H9 (cell line): Measurements from ENCODE around the gene OBP2B. TPM values are rescaled to one million over a fixed set of nuclear protein-coding genes. Genes with fewer than 3 reads are reported as not detected.

ENCODE experiments used
- DNase-seq: peaks from one replicate; pipeline ENCODE4 v3.0.0-alpha.2; 2017
- H2AFZ ChIP-seq: one replicate; pipeline ENCODE4 v1.6.1; 2013; ENCODE audit warnings: mild to moderate bottlenecking, low read length, control low read depth, moderate library complexity
- H2AK5ac ChIP-seq: 2 replicates; pipeline ENCODE4 v1.6.1; 2013; ENCODE audit warnings: low read length, control low read depth, mixed read lengths; ENCODE audit not compliant: insufficient read length
- H2BK120ac ChIP-seq: one replicate; pipeline ENCODE4 v1.6.1; 2013; ENCODE audit warnings: low read depth, mild to moderate bottlenecking, low read length, control low read depth, inconsistent platforms; ENCODE audit not compliant: poor library complexity, severe bottlenecking
- H2BK12ac ChIP-seq: 2 replicates; pipeline ENCODE4 v1.6.1; 2013; ENCODE audit warnings: low read length, control low read depth, mixed read lengths, low read depth; ENCODE audit not compliant: insufficient read length
- H2BK15ac ChIP-seq: 2 replicates; pipeline ENCODE4 v1.6.1; 2013; ENCODE audit warnings: low read depth, low read length, control low read depth
- H2BK20ac ChIP-seq: one replicate; pipeline ENCODE4 v1.6.1; 2013; ENCODE audit warnings: low read depth, mild to moderate bottlenecking, low read length, control low read depth, inconsistent platforms; ENCODE audit not compliant: poor library complexity, severe bottlenecking
- H2BK5ac ChIP-seq: 2 replicates; pipeline ENCODE4 v1.6.1; 2013; ENCODE audit warnings: low read length, control low read depth, mixed read lengths; ENCODE audit not compliant: insufficient read length
- H3K14ac ChIP-seq: 2 replicates; pipeline ENCODE4 v1.6.1; 2013; ENCODE audit warnings: low read length, control low read depth; ENCODE audit not compliant: insufficient read depth
- H3K18ac ChIP-seq: 2 replicates; pipeline ENCODE4 v1.6.1; 2013; ENCODE audit warnings: low read depth, mild to moderate bottlenecking, mixed read lengths, low read length, control low read depth; ENCODE audit not compliant: insufficient read length
- H3K23ac ChIP-seq: 2 replicates; pipeline ENCODE4 v1.6.1; 2013; ENCODE audit warnings: low read length, control low read depth, mixed read lengths, low read depth; ENCODE audit not compliant: insufficient read length
- H3K23me2 ChIP-seq: 2 replicates; pipeline ENCODE4 v1.6.1; 2013; ENCODE audit warnings: low read depth, mild to moderate bottlenecking, mixed read lengths, low read length, control low read depth; ENCODE audit not compliant: insufficient read length, poor library complexity, severe bottlenecking
- H3K27ac ChIP-seq: 2 replicates; pipeline ENCODE4 v1.5.1; 2013; ENCODE audit warnings: low read length, control low read depth, mixed read lengths, low read depth; ENCODE audit not compliant: insufficient read length
- H3K27me3 ChIP-seq: 2 replicates; pipeline ENCODE4 v1.6.1; 2013; ENCODE audit warnings: low read length, control low read depth, inconsistent platforms; ENCODE audit not compliant: insufficient read depth
- H3K4ac ChIP-seq: 2 replicates; pipeline ENCODE4 v1.6.1; 2013; ENCODE audit warnings: low read depth, mild to moderate bottlenecking, control low read depth, inconsistent platforms, low read length, moderate library complexity
- H3K4me1 ChIP-seq: 2 replicates; pipeline ENCODE4 v1.6.1; 2013; ENCODE audit warnings: low read length, control low read depth, inconsistent platforms; ENCODE audit not compliant: insufficient read depth
- H3K4me2 ChIP-seq: 2 replicates; pipeline ENCODE4 v1.6.1; 2013; ENCODE audit warnings: low read length, control low read depth, mixed read lengths; ENCODE audit not compliant: insufficient read length, insufficient read depth
- H3K56ac ChIP-seq: 2 replicates; pipeline ENCODE4 v1.6.1; 2013; ENCODE audit warnings: low read depth, mild to moderate bottlenecking, mixed read lengths, low read length, control low read depth; ENCODE audit not compliant: insufficient read length
- H3K79me1 ChIP-seq: 2 replicates; pipeline ENCODE4 v1.6.1; 2013; ENCODE audit warnings: low read depth, mild to moderate bottlenecking, moderate library complexity, low read length, control low read depth, inconsistent platforms; ENCODE audit not compliant: insufficient read depth, poor library complexity, severe bottlenecking
- H3K79me2 ChIP-seq: 2 replicates; pipeline ENCODE4 v1.6.1; 2013; ENCODE audit warnings: low read length, control low read depth, inconsistent platforms; ENCODE audit not compliant: insufficient read depth
- H3K9ac ChIP-seq: 2 replicates; pipeline ENCODE4 v1.6.1; 2013; ENCODE audit warnings: low read length, control low read depth, mixed read lengths; ENCODE audit not compliant: insufficient read length; ENCODE audit errors: extremely low read depth
- H3K9me3 ChIP-seq: one replicate; pipeline ENCODE4 v1.6.1; 2013; ENCODE audit warnings: low read depth, low read length, inconsistent platforms; ENCODE audit not compliant: control insufficient read depth
- H3T11ph ChIP-seq: one replicate; pipeline ENCODE4 v1.6.1; 2013; ENCODE audit warnings: mild to moderate bottlenecking, low read length, control low read depth, inconsistent platforms
- H4K20me1 ChIP-seq: one replicate; pipeline ENCODE4 v1.6.1; 2013; ENCODE audit not compliant: control insufficient read depth, insufficient read length, insufficient read depth
- H4K5ac ChIP-seq: 2 replicates; pipeline ENCODE4 v1.6.1; 2013; ENCODE audit warnings: low read depth, mild to moderate bottlenecking, mixed read lengths, low read length, control low read depth; ENCODE audit not compliant: insufficient read length
- H4K8ac ChIP-seq: replicated peaks from 2 replicates; pipeline ENCODE4 v1.6.1; 2013; ENCODE audit warnings: low read length, control low read depth, mixed read lengths, low read depth; ENCODE audit not compliant: insufficient read length
- H4K91ac ChIP-seq: 2 replicates; pipeline ENCODE4 v1.6.1; 2013; ENCODE audit warnings: low read depth, mild to moderate bottlenecking, moderate library complexity, mixed read lengths, low read length, control low read depth; ENCODE audit not compliant: insufficient read length
- H3K27ac Mint-ChIP-seq, 3 experiments: 2 replicates in 2 of 3; 3 replicates in 1 of 3; pipeline ENCODE4 v1.8.0; 2020 to 2021; ENCODE audit warnings: mixed read lengths in 3 of 3, mild to moderate bottlenecking in 1 of 3, moderate library complexity in 1 of 3
- H3K27me3 Mint-ChIP-seq: 2 replicates; pipeline ENCODE4 v1.8.0; 2021; ENCODE audit warnings: low read depth, mild to moderate bottlenecking, moderate library complexity, mixed read lengths
- H3K36me3 Mint-ChIP-seq, 3 experiments: 2 replicates in 2 of 3; 3 replicates in 1 of 3; pipeline ENCODE4 v1.8.0; 2020 to 2021; ENCODE audit warnings: low read depth in 3 of 3, mixed read lengths in 3 of 3; ENCODE audit not compliant: insufficient read depth in 1 of 3
- H3K4me1 Mint-ChIP-seq, 2 experiments: 2 replicates each; pipeline ENCODE4 v1.8.0; 2020; ENCODE audit warnings: mixed read lengths in 2 of 2
- H3K4me3 Mint-ChIP-seq, 2 experiments: 2 replicates in 1 of 2; 3 replicates in 1 of 2; pipeline ENCODE4 v1.8.0; 2020 to 2021; ENCODE audit warnings: mild to moderate bottlenecking in 2 of 2, mixed read lengths in 2 of 2, moderate library complexity in 1 of 2
- H3K9me3 Mint-ChIP-seq, 2 experiments: 2 replicates in 1 of 2; 3 replicates in 1 of 2; pipeline ENCODE4 v1.8.0; 2020; ENCODE audit warnings: mild to moderate bottlenecking in 2 of 2, mixed read lengths in 2 of 2, moderate library complexity in 1 of 2
- CTCF ChIP-seq: fragments of 200-600 bp; sonication (generic); conservative IDR thresholded peaks from 3 replicates; pipeline ENCODE4 v1.8.0; 2021; ENCODE audit warnings: antibody characterized with exemption, mild to moderate bottlenecking
- WGBS: extraction: QIAGEN DNeasy Blood & Tissue Kit; methylation state at CpG from one replicate; pipeline ENCODE4 v1.1.7; 2013; ENCODE audit warnings: missing lambda C conversion rate, low lambda C conversion rate, mixed read lengths; ENCODE audit not compliant: insufficient read length; ENCODE audit errors: extremely low coverage; 5-methylcytosine and 5-hydroxymethylcytosine counted together
- total RNA-seq: library from RNA; stranded (reverse); gene quantifications from 2 replicates; pipeline ENCODE4 v1.2.1, GENCODE V29; 2021

OBP2B gene
- total RNA-seq, 1 experiment from 2014 or later = not detected

GRCh38 chr9:133207540-133208170, 1.4 kb downstream of the OBP2B start:
- H3K4me1 Mint-ChIP-seq = no peaks in the 10 kb centered on the region
- Histone ChIP-seq H3K27ac (no peak overlapping the region), H2AK5ac (no peak overlapping the region), H4K8ac (no peak overlapping the region), H3K23me2 (no peaks in the 10 kb centered on the region), H3K79me2 (no peaks in the 10 kb centered on the region), H3T11ph (no peak overlapping the region), H4K5ac (no peak overlapping the region), H2BK20ac (no peak overlapping the region), H2BK120ac (no peak overlapping the region), H2BK15ac (no peak overlapping the region), H3K9ac (no peak overlapping the region), H3K27me3 (peaks cover 11% of the 10 kb centered on the region; the same call in 1 of the 2 replicates), H3K18ac (no peak overlapping the region), H2BK5ac (no peak overlapping the region), H3K4me2 (no peak overlapping the region), H3K14ac (no peak overlapping the region), H4K91ac (no peak overlapping the region), H3K9me3 (no peaks in the 10 kb centered on the region), H2AFZ (no peak overlapping the region), H3K4me1 (no peaks in the 10 kb centered on the region), H3K23ac (no peak overlapping the region), H3K56ac (no peak overlapping the region), H3K79me1 (no peaks in the 10 kb centered on the region), H2BK12ac (no peak overlapping the region), H4K20me1 (no peaks in the 10 kb centered on the region), H3K4ac (no peak overlapping the region)
- H3K9me3 Mint-ChIP-seq = peaks cover 0 to 5% of the 10 kb centered on the region in 2 experiments; a peak in 1 of 5 replicates
- no CpG with 5 or more reads among the region's 16 CpGs for WGBS
- peak overlapping the region in 1 of 3 experiments; percentile 95; a peak in 1 of 7 replicates for H3K27ac Mint-ChIP-seq
- no peak for DNase-seq
- H3K36me3 Mint-ChIP-seq = no peaks in the 10 kb centered on the region
- no peak overlapping the region for H3K4me3 Mint-ChIP-seq
- TF ChIP-seq CTCF = no peak
- peaks cover 93% of the 10 kb centered on the region for H3K27me3 Mint-ChIP-seq
